A549 (cell line): Measurements from ENCODE around the gene RASGRP2. TPM values are rescaled to one million over a fixed set of nuclear protein-coding genes. Genes with fewer than 3 reads are reported as not detected.

Experiments used
- ATAC-seq, 2 experiments: fragments of 200-7000 bp in 1 of 2; fragments of >200 bp in 1 of 2; cut with Nextera tagmentation in 1 of 2; cut with Tn5 transposase in 1 of 2; 3 replicates each; pipeline versions ENCODE4 v1.8.0 to v1.9.1; 2018 to 2020; ENCODE audit warnings: mild to moderate bottlenecking in 1 of 2, moderate library complexity in 1 of 2
- CTCF ChIA-PET: fragments of 300-600 bp; sonication (Branson Sonifier 250); formaldehyde crosslinking; extraction: SDS; loops from one replicate; lab custom pipeline; 2021; ENCODE audit warnings: antibody characterized with exemption, inconsistent platforms; lab: Yijun Ruan, JAX
- POLR2A ChIA-PET: fragments of 350-600 bp; formaldehyde crosslinking; extraction: SDS; loops from one replicate; lab custom pipeline; 2021; ENCODE audit warnings: antibody characterized with exemption, inconsistent platforms; lab: Yijun Ruan, JAX
- DNase-seq, 2 experiments: peaks; one replicate each; pipeline versions ENCODE4 v3.0.0 to v3.0.0-alpha.2; 2011 to 2016; ENCODE audit warnings: low read depth in 1 of 2, low spot score in 1 of 2
- FAIRE-seq: peaks from 2 replicates; lab custom pipeline; 2011; peaks lifted over from hg19 to GRCh38; lab: Jason Lieb, UNC
- H3K27ac ChIP-seq, 2 experiments: fragments of >200 bp; sonication (Bioruptor Twin); formaldehyde crosslinking; 3 replicates each; pipeline ENCODE4 v1.5.1; 2016 to 2017
- H3K4me1 ChIP-seq: fragments of >200 bp; sonication (Bioruptor Twin); formaldehyde crosslinking; 3 replicates; pipeline ENCODE4 v1.6.1; 2016
- H3K4me2 ChIP-seq: fragments of >200 bp; sonication (Bioruptor Twin); formaldehyde crosslinking; 3 replicates; pipeline ENCODE4 v1.6.1; 2016
- H3K4me3 ChIP-seq: fragments of >200 bp; sonication (Bioruptor Twin); formaldehyde crosslinking; 3 replicates; pipeline ENCODE4 v1.5.1; 2016
- H3K9me3 ChIP-seq: fragments of >200 bp; sonication (Bioruptor Twin); formaldehyde crosslinking; 3 replicates; pipeline ENCODE4 v1.6.1; 2016
- ATOH8 ChIP-seq: fragments of 250-450 bp; sonication (Bioruptor Pico); IDR thresholded peaks from 2 replicates; pipeline ENCODE4 v1.5.0; 2020; ENCODE audit warnings: low read depth, mild to moderate bottlenecking, moderate library complexity
- BCL3 ChIP-seq: fragments of >200 bp; sonication (Bioruptor Twin); formaldehyde crosslinking; IDR thresholded peaks from 3 replicates; pipeline ENCODE4 v1.6.1; 2016
- EP300 ChIP-seq, 2 experiments: fragments of >200 bp; sonication (Bioruptor Twin); formaldehyde crosslinking; IDR thresholded peaks; 2 replicates in 1 of 2; 3 replicates in 1 of 2; pipeline ENCODE4 v1.6.1; 2016 to 2017
- FOSL2 ChIP-seq, 2 experiments: fragments of 450-650 bp in 1 of 2; fragments of >200 bp in 1 of 2; sonication (Bioruptor Twin) in 1 of 2; formaldehyde crosslinking; IDR thresholded peaks; 2 replicates each; pipeline versions ENCODE4 v1.5.0 to v1.6.1; 2016 to 2020; ENCODE audit warnings: mild to moderate bottlenecking in 1 of 2, moderate library complexity in 1 of 2
- FOXS1 ChIP-seq: fragments of 250-450 bp; sonication (Bioruptor Pico); IDR thresholded peaks from 2 replicates; pipeline ENCODE4 v1.5.0; 2020; ENCODE audit warnings: mild to moderate bottlenecking, moderate library complexity
- MAZ ChIP-seq: fragments of 150-350 bp; IDR thresholded peaks from 2 replicates; pipeline ENCODE4 v1.6.1; 2014; ENCODE audit warnings: antibody characterized with exemption, low read depth, low read length, borderline replicate concordance
- MYC ChIP-seq: IDR thresholded peaks from 2 replicates; pipeline ENCODE4 v1.6.1; 2012; ENCODE audit warnings: mild to moderate bottlenecking, inconsistent platforms, low read length, improper control_type of control experiment, borderline replicate concordance
- PHF8 ChIP-seq: fragments of 200-600 bp; sonication (generic); IDR thresholded peaks from 2 replicates; pipeline ENCODE4 v1.6.1; 2016; ENCODE audit warnings: low read depth, mild to moderate bottlenecking, antibody characterized with exemption, moderate library complexity, borderline replicate concordance
- POLR2AphosphoS2 ChIP-seq: conservative IDR thresholded peaks from 2 replicates; pipeline ENCODE4 v1.6.1; 2012; ENCODE audit warnings: low read length, improper control_type of control experiment, inconsistent platforms
- RAD21 ChIP-seq, 2 experiments: fragments of >200 bp in 1 of 2; sonication (Bioruptor Twin) in 1 of 2; formaldehyde crosslinking in 1 of 2; IDR thresholded peaks in 1 of 2; conservative IDR thresholded peaks in 1 of 2; 2 replicates in 1 of 2; 3 replicates in 1 of 2; pipeline ENCODE4 v1.6.1; 2012 to 2018; ENCODE audit warnings: inconsistent platforms in 1 of 2
- RCOR1 ChIP-seq: fragments of 150-350 bp; IDR thresholded peaks from 2 replicates; pipeline ENCODE4 v1.6.1; 2014; ENCODE audit warnings: antibody characterized with exemption, low read length, low read depth
- REST ChIP-seq: fragments of 200-600 bp; sonication (generic); IDR thresholded peaks from 2 replicates; pipeline ENCODE4 v1.6.1; 2016; ENCODE audit warnings: antibody characterized with exemption, mild to moderate bottlenecking, moderate library complexity
- RFX5 ChIP-seq: fragments of 450-650 bp; IDR thresholded peaks from 2 replicates; pipeline ENCODE4 v1.7.1; 2014; ENCODE audit warnings: antibody characterized with exemption, mild to moderate bottlenecking, moderate library complexity
- SMC3 ChIP-seq: fragments of >200 bp; sonication (Bioruptor Twin); formaldehyde crosslinking; IDR thresholded peaks from 3 replicates; pipeline ENCODE4 v1.6.1; 2018; ENCODE audit warnings: inconsistent platforms
- SREBF2 ChIP-seq: fragments of 450-650 bp; IDR thresholded peaks from 2 replicates; pipeline ENCODE4 v1.6.1; 2014; ENCODE audit warnings: mild to moderate bottlenecking, moderate library complexity
- TP53 ChIP-seq: fragments of 250-450 bp; sonication (Bioruptor Pico); IDR thresholded peaks from 2 replicates; pipeline ENCODE4 v1.5.0; 2021; ENCODE audit warnings: mild to moderate bottlenecking, moderate library complexity
- ZNF302 ChIP-seq: fragments of 250-450 bp; sonication (Bioruptor Pico); IDR thresholded peaks from 2 replicates; pipeline ENCODE4 v1.9.0; 2021; ENCODE audit warnings: inconsistent platforms, mild to moderate bottlenecking, moderate library complexity
- WGBS: methylation state at CpG from one replicate; pipeline ENCODE4 v1.1.6; 2017; ENCODE audit errors: missing lambda C conversion rate; 5-methylcytosine and 5-hydroxymethylcytosine counted together
- polyA plus RNA-seq, 4 experiments: library from polyadenylated mRNA; depleted of rRNA in 3 of 4; stranded (reverse); fragments of >200 nt; fragmentation: RNase III in 1 of 4; extraction: RNeasy Plus Mini Kit Qiagen cat#74134 plus additional on column Dnase treatment in 1 of 4; gene quantifications; 2 replicates in 3 of 4; 3 replicates in 1 of 4; pipeline ENCODE4 v1.2.3, GENCODE V29; 2011 to 2017
- TF ChIP-seq, protein P1 (sequence below): fragments of >200 bp; sonication (Bioruptor Twin); formaldehyde crosslinking; IDR thresholded peaks from 3 replicates; pipeline ENCODE4 v1.5.1; 2016

Gene RASGRP2
- polyA plus RNA-seq, 2 of the 4 experiments (the other 2 are of a cell fraction) = 0.88 to 0.89 TPM

DNA sequence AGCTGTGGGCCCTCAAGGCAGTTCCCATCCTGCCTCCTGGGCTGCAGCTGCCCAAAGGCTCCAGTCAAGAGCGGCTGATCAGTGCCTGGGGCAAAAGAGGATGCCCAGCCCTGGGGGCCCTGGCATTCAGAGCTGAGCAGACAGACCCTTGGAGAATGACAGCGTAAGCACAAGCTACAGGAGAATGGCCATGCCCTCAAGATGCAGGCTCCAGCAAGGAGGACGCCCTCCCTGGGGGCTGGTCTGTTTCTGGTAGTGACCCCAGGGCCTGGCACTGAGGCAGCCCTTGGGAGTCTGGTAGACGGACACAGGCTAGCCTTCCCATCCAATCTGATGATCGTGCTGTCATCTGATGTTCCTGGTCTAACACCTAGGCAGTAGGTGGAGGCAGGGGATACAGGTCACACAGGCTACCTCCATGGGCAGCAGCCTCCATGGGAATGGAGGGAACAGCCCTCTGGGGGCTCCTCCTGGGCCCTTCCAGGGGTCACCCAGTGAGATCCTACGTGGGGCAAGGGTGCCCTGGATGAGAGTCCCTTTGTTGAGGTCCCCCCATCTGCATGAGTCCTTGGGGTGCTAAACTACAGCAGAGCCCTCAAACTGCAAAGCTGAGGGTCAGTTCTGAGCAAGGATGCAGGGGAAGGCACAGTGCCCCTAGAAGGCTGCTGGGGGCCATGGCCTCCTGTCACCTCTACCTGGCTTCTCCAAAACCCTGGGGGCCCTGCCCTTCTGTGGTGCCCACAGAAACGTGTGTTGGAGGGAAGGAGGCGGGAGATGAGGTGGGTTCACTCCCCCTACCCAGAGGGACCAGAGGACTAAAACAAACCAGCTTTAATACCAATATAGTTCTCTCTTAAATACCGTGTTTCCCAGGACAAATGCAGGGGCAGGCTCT lies 44.6 kb upstream of the RASGRP2 start:
- FAIRE-seq (no peak), DNase-seq (no peak), ATAC-seq (no peak; a peak in 1 of 6 replicates)
- Histone ChIP-seq H3K4me3 (no peak overlapping the region), H3K4me2 (no peak overlapping the region), H3K27ac (no peak overlapping the region), H3K9me3 (no peaks in the 10 kb centered on the region), H3K4me1 (no peaks in the 10 kb centered on the region)
- no peak for TF ChIP-seq PHF8
- TF ChIP-seq REST = no peak
- TF ChIP-seq FOSL2 (IDR thresholded peaks at IDR 0.05) = no peak
- TF ChIP-seq FOSL2 (CRISPR knock-in tag; IDR thresholded peaks at IDR 0.05) = no peak
- TF ChIP-seq, protein P1, sequence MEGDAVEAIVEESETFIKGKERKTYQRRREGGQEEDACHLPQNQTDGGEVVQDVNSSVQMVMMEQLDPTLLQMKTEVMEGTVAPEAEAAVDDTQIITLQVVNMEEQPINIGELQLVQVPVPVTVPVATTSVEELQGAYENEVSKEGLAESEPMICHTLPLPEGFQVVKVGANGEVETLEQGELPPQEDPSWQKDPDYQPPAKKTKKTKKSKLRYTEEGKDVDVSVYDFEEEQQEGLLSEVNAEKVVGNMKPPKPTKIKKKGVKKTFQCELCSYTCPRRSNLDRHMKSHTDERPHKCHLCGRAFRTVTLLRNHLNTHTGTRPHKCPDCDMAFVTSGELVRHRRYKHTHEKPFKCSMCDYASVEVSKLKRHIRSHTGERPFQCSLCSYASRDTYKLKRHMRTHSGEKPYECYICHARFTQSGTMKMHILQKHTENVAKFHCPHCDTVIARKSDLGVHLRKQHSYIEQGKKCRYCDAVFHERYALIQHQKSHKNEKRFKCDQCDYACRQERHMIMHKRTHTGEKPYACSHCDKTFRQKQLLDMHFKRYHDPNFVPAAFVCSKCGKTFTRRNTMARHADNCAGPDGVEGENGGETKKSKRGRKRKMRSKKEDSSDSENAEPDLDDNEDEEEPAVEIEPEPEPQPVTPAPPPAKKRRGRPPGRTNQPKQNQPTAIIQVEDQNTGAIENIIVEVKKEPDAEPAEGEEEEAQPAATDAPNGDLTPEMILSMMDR = no peak
- TF ChIP-seq RCOR1 = no peak
- 71% methylated on average over 6 of the region's 9 CpGs for whole genome bisulfite sequencing
- ChIA-PET CTCF (interaction anchor here (0.5 to 9.7 kb wide), 26 partner anchors 11 to 562 kb away, joined by 3 to 79 read pairs (median 4); partner anchors contain the start of genes ARL2, CDC42BPG, MAP4K2 and MEN1), POLR2A (no interaction called here)

DNA sequence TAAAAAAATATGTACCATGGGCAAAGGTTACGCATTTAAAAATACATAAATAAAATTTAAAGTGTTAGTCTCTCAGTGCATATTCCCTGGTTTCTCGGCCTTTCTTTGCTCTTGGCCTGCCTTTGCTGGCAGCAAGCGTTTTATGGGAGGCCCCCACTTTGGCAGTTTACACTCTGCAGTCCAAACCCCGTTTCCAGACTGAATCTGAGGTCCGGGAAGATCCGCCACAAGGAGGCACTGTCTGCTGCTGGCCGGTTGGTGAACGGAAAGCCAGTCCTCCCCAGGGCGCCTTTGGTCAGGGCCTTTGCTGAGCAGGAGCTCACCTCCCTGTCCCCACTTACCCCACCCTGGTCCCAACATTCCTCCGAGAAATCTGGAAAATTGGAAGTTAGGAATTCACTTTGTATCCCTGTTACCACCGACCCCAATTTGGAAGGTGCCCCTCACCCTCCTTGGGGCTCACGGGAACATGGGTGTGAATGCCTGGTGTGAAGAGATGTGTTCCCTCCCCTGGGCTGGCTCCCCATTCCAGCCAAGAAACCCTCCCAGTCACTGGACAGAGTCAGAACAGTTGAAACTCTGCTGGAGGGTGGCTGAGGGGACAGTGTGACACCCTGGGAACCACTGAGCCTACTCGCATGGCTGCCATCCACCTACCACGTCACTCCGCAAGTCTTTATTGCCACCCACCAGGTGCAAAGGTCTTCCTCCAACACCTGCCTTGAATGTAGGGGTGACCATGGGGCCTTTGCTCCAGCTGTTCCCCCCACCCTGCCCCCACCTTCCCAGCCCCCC lies 43.8 kb upstream of the RASGRP2 start:
- ChIA-PET POLR2A (no interaction called here), CTCF (interaction anchor here (0.5 to 9.7 kb wide), 26 partner anchors 10 to 343 kb away, joined by 3 to 79 read pairs (median 4); partner anchors contain the start of genes ARL2, CDC42BPG, MAP4K2 and MEN1)
- Histone ChIP-seq H3K9me3 (no peaks in the 10 kb centered on the region), H3K4me1 (no peaks in the 10 kb centered on the region), H3K4me2 (no peak overlapping the region), H3K27ac (peak overlapping the region in 1 of 2 experiments; percentile 39; a peak in 1 of 6 replicates), H3K4me3 (no peak overlapping the region)
- WGBS = 40% methylated on average over 15 of the region's 15 CpGs
- peak; percentile 74 to 93 for ATAC-seq
- DNase-seq = peak; percentile 72 to 89
- FAIRE-seq = no peak
- TF ChIP-seq BCL3 (no peak), MAZ (no peak), ZNF302 (no peak), POLR2AphosphoS2 (no peak), RAD21 (conservative IDR thresholded peaks at IDR 0.05 in 1 of 2, IDR thresholded peaks at IDR 0.05 in 1 of 2) (peak; percentile 75 to 84), MYC (no peak), RFX5 (no peak), FOSL2 (IDR thresholded peaks at IDR 0.05) (no peak), FOSL2 (CRISPR knock-in tag; IDR thresholded peaks at IDR 0.05) (no peak), RCOR1 (no peak), EP300 (IDR thresholded peaks at IDR 0.05) (no peak), TP53 (CRISPR knock-in tag) (no peak), SREBF2 (no peak), SMC3 (peak; percentile 75), ATOH8 (CRISPR knock-in tag) (no peak), PHF8 (no peak), FOXS1 (no peak)
- TF ChIP-seq, protein P1 = peak; percentile 81
